PFSK-1 (cell line): ENCODE measurements around the gene TAF10.

Experiments
- FOXP2 ChIP-seq: optimal IDR thresholded peaks from 2 replicates; pipeline ENCODE3; 2011; ENCODE audit warnings: borderline replicate concordance, control low read depth, inconsistent platforms; ENCODE audit not compliant: insufficient read depth; ENCODE audit errors: extremely low read length, extremely low read depth
- POLR2AphosphoS5 ChIP-seq: IDR thresholded peaks from 2 replicates; pipeline ENCODE4 v1.6.1; 2012; ENCODE audit warnings: low read depth, mild to moderate bottlenecking, control low read depth, low read length, moderate library complexity
- REST ChIP-seq, 2 experiments: IDR thresholded peaks; 2 replicates each; pipeline versions ENCODE4 v1.6.1 to v1.8.0; 2011 to 2012; ENCODE audit warnings: low read depth in 2 of 2, low read length in 2 of 2, control low read depth in 1 of 2, inconsistent platforms in 1 of 2, mild to moderate bottlenecking in 1 of 2, moderate library complexity in 1 of 2; ENCODE audit not compliant: insufficient read depth in 1 of 2
- SIN3A ChIP-seq: IDR thresholded peaks from 2 replicates; pipeline ENCODE4 v1.6.1; 2012; ENCODE audit warnings: mild to moderate bottlenecking, low read length, moderate library complexity, borderline replicate concordance; ENCODE audit not compliant: insufficient read depth
- TAF1 ChIP-seq: IDR thresholded peaks from 2 replicates; pipeline ENCODE4 v1.6.1; 2012; ENCODE audit warnings: low read length, control low read depth, borderline replicate concordance; ENCODE audit not compliant: insufficient read depth

The TAF10 gene

GRCh38 chr11:6618117-6619003 lies 6.3 kb upstream of the TAF10 start:
- TF ChIP-seq REST (IDR thresholded peaks at IDR 0.05; ENCODE audit: insufficient read depth in 1 of 2, low read depth in 2 of 2, low read length in 2 of 2), result no peak
- TF ChIP-seq TAF1, result peak; percentile 34; the same call in 1 of the 2 replicates
- peak; percentile 96; the same call in 1 of the 2 replicates for TF ChIP-seq SIN3A

- no peak for TF ChIP-seq SIN3A
- no peak for TF ChIP-seq REST (IDR thresholded peaks at IDR 0.05; ENCODE audit: insufficient read depth in 1 of 2, low read depth in 2 of 2, low read length in 2 of 2)
- TF ChIP-seq FOXP2, result no peak
- TF ChIP-seq TAF1, result no peak
- no peak for TF ChIP-seq POLR2AphosphoS5
Observed at GRCh38 chr11:6617315-6617781, 5.3 kb upstream of the TAF10 start.

- TF ChIP-seq SIN3A (no peak), TAF1 (no peak), REST (IDR thresholded peaks at IDR 0.05; ENCODE audit: insufficient read depth in 1 of 2, low read depth in 2 of 2, low read length in 2 of 2) (no peak), POLR2AphosphoS5 (no peak), FOXP2 (no peak)
Observed at GRCh38 chr11:6616596-6617250, 4.7 kb upstream of the TAF10 start.

GRCh38 chr11:6615882-6616585 lies 4.0 kb upstream of the TAF10 start:
- TF ChIP-seq POLR2AphosphoS5 (no peak), FOXP2 (no peak), REST (IDR thresholded peaks at IDR 0.05; ENCODE audit: insufficient read depth in 1 of 2, low read depth in 2 of 2, low read length in 2 of 2) (no peak), TAF1 (no peak), SIN3A (no peak)
